Measurements from ENCODE around the gene STMND1.

DNA sequence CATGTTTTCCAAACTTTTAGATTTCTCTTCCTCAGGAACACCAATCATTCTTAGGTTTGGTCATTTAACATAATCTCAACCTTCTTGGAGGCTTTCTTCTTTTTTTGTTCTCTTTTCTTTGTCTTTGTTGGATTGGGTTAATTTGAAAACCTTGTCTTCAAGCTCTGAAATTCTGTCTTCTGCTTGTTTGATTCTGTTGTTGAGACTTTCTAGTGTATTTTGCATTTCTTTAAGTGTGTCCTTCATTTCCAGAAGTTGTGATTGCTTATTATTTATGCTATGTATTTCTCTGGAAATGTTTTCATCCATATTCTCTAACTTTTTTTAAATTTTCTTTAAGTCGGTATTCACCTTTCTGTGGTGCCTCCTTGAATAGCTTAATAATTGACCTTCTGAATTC is 42.2 kb downstream of the STMND1 start:
- TF ChIP-seq, protein P1, sequence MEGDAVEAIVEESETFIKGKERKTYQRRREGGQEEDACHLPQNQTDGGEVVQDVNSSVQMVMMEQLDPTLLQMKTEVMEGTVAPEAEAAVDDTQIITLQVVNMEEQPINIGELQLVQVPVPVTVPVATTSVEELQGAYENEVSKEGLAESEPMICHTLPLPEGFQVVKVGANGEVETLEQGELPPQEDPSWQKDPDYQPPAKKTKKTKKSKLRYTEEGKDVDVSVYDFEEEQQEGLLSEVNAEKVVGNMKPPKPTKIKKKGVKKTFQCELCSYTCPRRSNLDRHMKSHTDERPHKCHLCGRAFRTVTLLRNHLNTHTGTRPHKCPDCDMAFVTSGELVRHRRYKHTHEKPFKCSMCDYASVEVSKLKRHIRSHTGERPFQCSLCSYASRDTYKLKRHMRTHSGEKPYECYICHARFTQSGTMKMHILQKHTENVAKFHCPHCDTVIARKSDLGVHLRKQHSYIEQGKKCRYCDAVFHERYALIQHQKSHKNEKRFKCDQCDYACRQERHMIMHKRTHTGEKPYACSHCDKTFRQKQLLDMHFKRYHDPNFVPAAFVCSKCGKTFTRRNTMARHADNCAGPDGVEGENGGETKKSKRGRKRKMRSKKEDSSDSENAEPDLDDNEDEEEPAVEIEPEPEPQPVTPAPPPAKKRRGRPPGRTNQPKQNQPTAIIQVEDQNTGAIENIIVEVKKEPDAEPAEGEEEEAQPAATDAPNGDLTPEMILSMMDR (IDR thresholded peaks at IDR 0.05), result no peak
- TF ChIP-seq POLR2AphosphoS5 (IDR thresholded peaks at IDR 0.05) (no peak), POLR2A (IDR thresholded peaks at IDR 0.05) (no peak), EP300 (IDR thresholded peaks at IDR 0.05) (no peak)
